ACHN (cell line): ENCODE measurements around the gene DBI.
A peak's percentile ranks its signal among the peaks of the same experiment; 100 is the strongest.
"Not testable (repeated sequence)": the region's sequence is repeated elsewhere in the genome, so short reads cannot be mapped to it uniquely, and the experiment has no call there.

Source experiments
- DNase-seq: peaks from one replicate; pipeline ENCODE4 v3.0.0-alpha.2; 2015
- in situ Hi-C: cut with HindIII; loops from 2 replicates; pipeline ENCODE4 v1.10.0; 2017; ENCODE audit warnings: low sequenced_read_pairs, low pct_ligation_motif_present, low pct_unique_long_range_greater_than_20kb

Gene DBI

DNA sequence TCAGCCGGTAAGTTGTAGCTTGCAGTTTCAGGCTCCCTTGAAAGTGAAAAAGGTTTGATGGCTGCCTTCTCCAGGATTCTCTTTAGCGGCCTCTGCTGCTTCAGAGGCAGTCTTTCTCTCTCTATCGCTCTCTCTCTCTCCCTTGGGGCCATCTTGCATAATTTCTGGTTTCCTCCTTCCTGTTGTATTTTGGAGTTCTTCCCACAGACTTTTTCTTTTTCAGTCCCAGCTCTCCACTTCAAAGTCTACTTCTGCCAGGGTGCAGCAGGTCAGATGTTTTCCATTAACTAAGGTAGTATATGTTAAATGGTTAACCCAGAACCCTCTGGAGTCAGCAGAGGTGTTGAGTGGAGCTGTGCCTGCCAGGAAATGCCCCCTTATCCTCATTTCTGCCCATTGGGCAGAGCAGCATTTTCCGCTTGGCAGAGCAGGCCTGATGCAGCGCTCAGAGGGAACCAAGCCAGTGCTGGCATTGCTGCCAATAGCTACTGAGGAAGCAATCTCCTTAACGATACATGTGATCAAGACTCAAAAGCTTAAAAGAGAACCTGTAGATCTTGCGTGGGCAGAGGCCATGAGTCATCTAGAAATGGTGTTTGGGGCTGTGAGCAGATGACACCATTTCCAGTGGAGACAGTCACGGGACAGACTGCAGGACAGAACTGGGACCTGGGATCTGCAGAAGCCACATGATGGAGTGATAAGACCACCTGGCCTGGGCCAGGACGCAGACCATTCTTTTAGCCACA lies 20.8 kb downstream of the DBI start:
- in situ Hi-C loops, result no loop called here
- DNase-seq, result peak; percentile 98

DNA sequence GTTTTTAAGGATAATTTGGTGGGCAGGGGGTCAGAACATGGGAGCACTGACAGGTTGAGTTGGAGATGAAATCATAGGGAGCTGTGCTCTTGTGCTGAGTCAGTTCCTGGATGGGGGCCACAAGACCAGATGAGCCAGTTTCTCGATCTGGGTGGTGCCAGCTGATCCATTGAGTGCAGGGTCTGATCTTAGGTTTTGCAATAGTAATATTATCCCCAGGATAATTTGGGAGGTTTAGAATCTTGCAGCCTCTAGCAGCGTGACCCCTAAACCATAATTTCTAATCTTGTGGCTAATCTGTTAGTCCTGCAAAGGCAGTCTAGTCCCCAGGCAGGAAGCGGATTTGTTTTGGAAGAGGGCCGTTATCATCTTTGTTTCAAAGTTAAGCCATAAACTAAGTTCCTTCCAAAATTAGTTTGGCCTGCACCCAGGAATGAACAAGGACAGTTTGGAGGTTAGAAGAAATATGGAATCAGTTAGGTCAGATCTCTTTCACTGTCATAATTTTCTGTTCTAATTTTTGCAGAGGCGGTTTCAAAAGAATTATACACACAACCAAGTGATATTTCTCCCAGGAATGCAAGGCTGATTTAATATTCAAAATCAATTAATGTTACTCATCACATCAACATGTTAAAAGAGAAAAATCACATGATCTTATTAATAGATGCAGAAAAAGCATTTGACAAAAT lies 23.0 kb downstream of the DBI start:
- DNase-seq, result peak; percentile 61
- in situ Hi-C loops, result no loop called here

DNA sequence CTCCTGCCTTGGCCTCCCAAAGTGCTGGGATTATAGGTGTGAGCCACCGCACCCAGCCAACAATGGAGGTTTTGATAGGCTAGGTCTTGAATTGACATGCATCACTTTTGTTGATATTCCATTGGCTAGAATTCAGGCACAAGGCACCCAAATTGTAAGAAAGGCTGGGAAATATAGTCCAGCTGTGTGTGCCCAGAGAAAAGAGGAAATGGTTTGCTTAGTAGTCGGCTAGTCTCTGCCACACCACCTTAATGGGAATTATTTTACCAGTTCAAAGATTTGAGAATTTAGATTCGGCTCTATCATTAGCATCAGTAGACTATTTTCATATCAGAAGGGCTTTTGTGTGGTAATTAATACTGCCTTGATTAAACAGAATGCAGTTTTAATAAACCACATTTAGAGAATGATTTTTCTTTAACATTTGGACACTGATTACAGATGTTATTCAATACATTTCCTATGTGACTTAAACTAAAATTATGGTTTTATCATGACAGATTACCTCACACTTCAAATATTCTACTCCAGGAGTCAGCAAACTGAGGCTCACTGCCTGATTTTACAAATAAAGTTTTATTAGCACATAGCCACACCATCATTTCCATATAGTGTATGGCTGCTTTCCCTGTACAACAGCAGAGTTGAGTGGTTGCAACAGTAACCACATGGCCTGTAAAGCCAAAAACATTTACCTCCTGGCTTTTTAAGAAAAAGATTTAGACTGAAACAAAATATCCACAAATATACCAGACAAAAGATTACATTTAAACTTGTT lies 27.4 kb downstream of the DBI start:
- DNase-seq, result no peak

DNA sequence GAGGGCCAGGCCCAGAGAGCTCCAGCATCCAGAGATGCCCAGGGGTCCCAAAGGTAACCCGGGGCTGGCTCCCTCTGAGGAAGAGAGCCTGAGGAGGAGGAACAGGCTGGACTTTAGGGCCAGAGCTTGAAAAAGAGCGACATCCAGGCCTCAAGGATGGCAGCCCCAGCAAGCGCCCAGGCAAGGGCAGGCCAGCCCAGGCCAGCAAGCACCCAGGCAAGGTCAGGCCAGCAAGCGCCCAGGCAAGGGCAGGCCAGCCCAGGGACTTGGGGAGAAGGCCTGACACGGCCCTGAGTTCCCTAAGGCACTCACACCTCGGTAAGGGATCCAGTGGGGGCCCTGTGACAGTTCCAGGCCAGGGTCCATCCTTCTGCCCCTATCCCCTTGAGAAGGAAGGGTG lies 30.4 kb downstream of the DBI start:
- in situ Hi-C loops, result no loop called here
- DNase-seq, result no peak

More for the DNA sequence above, 27.4 kb downstream of the DBI start:
- in situ Hi-C loops, result no loop called here

DNA sequence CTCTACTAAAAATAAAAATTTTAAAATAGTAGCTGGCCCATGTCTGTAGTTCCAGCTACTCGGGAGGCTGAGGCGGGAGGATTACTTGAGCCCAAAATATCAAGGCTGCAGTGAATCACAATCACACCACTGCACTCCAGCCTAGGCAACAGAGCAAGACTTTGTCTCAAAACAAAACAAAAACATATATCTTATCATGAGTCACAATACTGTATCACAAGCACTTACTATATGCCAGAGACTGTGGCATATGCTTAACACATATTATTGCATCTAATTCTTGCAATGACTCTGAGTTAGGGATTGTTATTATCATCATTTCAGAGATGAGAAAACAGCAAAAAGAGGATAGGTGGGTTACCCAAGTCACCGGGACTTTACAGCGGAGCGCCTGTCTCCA lies 35.3 kb downstream of the DBI start:
- in situ Hi-C loops, result no loop called here
- DNase-seq, result no peak

DNA sequence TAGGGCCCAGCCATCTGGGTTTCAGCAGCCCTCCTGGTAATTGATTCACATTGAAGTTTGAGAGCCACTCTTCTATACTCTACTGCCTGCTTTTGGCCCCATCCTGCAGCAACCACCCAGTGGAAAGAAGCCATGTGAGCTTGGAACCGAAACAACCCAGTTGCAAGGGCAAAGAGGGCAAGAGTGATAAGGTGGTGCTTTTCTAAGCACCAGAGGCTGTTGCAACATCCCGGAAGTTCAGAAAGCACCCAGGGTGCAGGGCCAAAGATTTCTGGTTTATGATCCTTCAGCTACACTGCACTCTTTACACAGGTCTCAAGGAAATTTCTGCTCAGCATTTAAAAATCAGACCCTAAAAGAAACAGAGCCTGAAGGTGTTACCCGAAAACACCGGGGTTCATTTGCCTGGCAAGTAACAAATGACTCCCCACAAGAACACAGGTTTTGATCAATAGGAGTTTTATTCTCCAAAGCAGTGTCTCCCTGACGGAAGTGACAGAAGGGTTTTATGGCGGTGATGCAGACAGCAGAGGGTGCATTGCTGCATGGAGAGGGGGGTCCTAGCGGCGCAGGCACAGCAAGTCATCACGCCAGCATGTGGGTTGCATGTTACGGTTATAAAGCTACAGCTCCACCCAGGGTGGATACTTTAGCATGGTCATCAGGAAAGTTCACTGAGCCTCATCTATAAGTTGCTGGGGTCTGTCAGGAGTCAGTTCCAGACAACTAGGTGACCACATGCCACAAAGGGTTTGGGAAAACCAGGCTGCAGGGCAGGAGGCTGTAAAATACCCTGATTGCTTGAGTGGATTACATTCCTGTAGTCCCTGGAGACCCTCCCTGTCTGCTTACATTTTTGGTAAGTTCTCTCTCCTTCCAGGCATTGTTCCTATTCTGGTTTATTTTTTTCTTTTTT lies 36.1 kb downstream of the DBI start:
- DNase-seq, result no peak
- in situ Hi-C loops, result no loop called here

DNA sequence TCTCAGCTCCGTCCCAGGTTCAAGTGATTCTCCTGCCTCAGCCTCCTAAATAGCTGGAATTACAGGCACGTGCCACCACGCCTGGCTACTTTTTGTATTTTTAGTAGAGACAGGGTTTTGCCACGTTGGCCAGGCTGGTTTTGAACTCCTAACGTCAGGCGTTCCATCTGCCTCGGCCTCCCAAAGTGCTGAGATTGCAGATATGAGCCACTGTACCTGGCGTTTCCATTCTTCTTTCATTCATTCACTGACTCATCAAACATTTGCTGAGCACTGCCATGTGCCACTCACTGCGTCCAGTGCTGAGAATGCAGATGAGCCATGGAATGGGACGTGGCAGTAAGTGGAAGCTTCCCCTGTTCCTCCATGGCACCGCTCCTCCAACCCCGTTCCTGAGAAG lies 36.8 kb downstream of the DBI start:
- DNase-seq, in situ Hi-C loops: not testable (repeated sequence)

DNA sequence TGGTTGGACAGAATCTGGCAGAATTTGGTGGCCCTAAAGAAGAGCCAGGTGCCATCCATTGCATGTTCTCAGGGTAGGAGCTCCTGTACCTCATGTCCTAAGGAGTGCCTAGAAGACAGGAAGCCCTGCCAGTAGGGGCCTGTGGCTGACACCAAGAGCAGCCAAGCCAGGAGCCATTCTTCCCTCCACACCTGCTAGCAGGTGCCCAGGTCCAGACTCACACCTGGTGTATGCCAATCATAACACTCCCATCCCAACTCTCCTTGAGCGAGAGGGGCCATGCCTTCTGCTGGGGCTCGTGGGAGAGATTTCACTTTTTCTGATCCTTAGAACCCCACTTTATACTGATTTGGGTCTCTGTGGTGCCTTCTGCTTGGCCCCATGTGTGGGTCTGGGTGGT lies 38.4 kb downstream of the DBI start:
- in situ Hi-C loops, result no loop called here
- no peak for DNase-seq

DNA sequence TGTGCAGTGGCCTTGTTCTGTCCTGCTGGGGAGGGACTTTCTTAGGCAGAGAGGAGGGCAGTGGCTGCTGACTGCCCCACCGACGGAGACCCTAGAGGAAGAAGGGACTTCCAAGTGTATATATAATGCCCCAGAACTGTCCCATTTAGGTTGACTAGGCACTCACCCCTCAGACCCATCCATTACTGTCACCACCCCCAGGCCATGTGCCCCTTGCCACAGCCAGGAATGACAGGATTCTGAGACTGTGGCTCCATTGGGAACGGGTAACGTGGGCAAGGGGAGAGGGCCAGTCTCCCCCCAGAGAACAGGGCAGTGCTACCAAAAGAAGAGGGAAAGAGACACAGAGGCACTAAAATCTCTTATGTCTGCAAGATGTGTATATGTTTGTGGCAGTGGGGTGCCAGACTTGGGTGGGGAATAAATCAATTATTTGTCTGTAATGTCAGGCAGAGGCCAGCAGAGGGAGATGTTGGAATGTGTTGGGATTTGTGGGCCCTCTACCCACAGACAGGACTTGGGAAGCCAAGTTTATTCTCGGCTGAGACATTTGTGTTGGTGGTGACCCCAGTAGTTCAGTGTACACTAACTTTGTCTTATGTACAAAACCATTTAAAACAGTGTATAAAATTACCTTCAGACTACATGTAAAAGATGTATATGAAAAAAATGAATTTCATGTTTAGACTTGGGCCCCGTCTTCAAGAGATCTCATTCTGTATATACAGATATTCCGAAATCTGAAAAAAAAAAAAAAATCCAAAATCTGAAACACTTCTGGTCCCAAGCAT lies 40.8 kb downstream of the DBI start:
- DNase-seq, result peak; percentile 66
- in situ Hi-C loops, result no loop called here

DNA sequence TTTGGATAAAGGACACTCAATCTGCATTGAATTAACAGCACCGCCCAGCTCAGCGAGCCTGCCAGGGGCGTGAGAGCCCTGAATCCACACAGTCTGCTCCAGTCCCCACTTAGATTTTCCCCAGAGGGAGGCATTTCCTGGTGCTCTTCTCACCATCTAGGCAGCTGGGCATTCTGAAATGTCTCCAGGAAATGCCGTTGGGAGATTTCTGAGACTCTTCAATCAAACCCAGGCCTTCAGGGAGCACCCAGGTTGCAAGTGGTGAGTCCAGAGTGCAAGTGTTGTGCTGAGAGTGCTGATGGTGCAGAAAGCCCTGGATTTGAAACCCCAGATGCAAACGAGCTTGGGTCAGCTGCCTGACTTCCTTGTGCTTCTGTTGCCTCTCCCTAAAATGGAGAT lies 41.4 kb downstream of the DBI start:
- in situ Hi-C loops, result no loop called here
- no peak for DNase-seq

DNA sequence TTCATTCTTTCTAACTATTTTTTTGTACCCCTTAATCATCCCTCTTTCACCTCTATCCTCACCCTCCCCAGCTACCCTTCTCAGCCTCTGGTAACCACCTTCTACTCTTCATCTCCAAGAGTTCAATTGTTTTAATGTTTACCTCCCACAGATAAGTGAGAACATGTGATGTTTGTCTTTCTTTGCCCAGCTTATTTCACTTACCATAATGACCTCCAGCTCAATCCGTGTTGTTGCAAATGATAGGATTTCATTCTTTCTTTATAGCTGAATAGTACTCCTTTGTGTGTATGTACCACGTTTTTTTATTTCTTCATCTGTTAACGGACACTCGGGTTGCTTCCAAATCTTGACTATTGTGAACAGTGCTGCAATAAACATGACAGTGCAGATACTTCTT lies 42.7 kb downstream of the DBI start:
- in situ Hi-C loops, result no loop called here
- no peak for DNase-seq

DNA sequence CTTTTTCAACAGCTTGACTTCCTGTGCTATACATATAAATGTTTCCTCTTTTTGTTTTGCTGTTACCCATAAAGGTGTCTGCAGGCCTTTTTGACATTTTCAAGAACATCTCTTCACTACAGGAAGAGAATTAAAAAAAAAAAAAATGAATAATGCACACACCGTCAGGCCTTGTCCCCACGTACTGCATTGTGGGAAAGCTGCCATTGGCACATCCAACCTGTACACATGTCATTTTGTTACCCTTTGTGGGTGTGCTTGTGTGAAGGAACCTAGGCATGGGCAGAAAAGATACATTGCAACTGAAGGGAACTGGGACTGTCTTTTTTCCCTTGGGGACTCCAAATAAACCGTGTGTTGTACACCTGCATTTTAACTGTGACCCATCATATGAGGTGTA lies 48.1 kb downstream of the DBI start:
- in situ Hi-C loops, result no loop called here
- DNase-seq, result no peak

DNA sequence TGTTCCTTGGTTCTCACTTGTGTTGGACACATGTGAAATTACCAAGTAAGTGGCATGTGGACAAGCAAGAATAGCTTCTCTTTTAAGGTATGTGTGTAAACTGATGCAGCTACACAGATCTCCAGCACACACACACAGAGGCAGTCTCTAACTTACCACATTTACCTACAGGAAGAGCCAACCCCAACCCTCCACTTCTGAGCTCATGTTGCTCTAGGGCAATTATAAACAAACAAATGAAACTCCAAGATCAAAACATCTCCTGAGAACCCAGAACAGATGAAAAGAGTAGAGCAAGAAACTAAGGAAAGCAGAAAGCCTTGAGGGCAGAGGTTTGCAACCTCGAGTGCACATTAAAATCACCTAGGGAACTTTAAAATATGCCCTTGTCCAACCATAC lies 48.9 kb downstream of the DBI start:
- in situ Hi-C loops, result no loop called here
- no peak for DNase-seq

DNA sequence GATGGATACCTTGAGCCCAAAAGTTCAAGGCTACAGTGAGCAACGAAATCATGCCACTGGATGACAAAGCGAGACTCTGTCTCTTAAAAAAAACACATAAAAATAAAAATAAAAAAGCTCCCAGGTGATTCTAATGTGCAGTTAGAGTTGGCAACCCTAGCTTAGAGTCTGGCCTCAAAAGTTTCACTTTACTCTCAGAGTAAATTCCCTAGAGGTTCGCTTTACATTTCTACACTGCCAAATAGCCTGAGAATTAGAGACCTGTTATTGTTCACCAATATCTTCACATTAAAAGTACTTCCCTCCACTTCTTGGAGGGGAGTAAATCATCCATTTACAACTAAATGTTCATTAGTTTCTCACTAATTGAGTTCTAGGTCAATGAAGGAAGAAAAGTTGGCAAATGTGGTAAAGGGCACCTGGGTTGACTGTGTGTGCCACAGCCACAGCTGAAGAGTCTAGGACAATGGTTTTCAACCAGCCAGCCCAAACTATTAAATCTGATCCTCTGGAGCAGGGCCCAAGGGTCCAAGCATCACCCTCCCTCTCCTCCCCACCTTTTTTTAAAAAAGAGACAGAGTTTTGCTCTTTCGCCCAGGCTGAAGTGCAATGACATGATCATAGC lies 49.6 kb downstream of the DBI start:
- in situ Hi-C loops, result no loop called here
- no peak for DNase-seq

DNA sequence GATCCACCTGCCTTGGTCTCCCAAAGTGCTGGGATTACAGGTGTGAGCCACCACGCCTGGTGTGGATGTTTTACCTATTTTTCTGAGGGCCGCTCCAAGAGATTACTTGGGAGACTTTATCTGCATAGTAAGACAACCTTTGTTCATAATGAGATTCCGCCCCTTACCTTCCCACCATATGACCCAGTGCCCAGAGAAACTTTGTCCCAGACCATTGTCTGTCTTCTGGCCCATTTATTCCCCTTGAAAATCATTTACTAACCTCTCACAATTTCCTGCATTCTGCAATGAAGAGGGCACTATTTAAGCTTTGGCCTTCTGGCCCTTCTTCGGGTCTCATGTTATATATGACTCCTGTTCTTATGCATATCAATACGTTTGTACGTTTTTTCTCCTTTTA lies 51.1 kb downstream of the DBI start:
- DNase-seq, result no peak
- in situ Hi-C loops, result no loop called here

DNA sequence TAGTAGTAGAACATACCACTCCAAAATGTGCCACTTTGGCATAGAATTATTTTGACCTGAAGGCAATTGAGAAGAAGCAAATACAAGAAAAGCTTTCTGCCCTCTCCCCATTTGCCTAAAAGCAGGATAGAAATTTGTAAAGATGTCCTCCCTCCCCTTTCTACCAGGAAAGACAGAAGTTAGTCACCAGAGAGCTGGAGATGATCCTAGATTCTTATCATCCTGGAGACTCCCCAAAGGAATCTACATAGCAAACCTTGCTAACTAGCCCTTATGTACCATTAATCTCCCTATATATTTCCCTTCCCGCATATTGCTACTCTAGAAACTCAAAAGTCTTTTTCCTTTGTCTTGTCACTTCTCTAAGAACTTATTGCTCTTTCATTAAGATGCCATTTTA lies 52.3 kb downstream of the DBI start:
- DNase-seq, result no peak
- in situ Hi-C loops, result no loop called here

DNA sequence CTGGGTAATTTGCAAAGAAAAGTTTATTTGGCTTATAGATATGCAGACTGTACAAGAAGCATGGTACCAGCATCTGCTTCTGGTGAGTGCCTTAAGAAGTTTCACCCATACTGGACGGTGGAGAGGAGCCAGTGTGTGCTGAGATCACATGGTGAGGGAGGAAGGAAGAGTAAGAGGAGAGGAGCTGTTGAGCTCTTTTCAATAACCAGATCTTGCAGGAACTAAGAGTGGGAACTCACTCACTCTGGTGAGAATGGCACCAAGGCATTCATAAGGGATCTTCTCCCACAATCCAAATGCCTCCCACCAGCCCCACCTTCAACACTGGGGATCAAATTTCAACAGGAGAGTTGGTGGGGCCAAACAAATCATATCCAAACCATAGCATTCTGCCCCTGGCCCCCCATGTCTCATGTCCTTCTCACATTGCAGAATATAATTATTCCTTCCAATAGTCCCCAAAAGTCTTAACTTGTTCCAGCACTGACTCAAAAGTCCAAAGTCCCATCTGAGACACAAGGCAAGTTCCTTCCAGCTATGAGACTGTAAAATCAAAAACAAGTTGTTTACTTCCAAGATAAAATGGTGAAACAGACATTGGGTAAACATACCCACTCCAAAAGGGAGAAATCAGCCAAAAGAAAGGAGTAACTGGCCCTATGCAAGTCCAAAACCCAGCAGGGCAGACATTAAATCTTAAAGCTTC lies 53.2 kb downstream of the DBI start:
- DNase-seq, result no peak
- in situ Hi-C loops, result no loop called here
